SK-N-DZ (cell line): ENCODE results near the gene CLRN3.

Source experiments
- DNase-seq: peaks from one replicate; pipeline ENCODE4 v3.0.0-alpha.2; 2015; ENCODE audit warnings: low spot score

The CLRN3 gene

DNA sequence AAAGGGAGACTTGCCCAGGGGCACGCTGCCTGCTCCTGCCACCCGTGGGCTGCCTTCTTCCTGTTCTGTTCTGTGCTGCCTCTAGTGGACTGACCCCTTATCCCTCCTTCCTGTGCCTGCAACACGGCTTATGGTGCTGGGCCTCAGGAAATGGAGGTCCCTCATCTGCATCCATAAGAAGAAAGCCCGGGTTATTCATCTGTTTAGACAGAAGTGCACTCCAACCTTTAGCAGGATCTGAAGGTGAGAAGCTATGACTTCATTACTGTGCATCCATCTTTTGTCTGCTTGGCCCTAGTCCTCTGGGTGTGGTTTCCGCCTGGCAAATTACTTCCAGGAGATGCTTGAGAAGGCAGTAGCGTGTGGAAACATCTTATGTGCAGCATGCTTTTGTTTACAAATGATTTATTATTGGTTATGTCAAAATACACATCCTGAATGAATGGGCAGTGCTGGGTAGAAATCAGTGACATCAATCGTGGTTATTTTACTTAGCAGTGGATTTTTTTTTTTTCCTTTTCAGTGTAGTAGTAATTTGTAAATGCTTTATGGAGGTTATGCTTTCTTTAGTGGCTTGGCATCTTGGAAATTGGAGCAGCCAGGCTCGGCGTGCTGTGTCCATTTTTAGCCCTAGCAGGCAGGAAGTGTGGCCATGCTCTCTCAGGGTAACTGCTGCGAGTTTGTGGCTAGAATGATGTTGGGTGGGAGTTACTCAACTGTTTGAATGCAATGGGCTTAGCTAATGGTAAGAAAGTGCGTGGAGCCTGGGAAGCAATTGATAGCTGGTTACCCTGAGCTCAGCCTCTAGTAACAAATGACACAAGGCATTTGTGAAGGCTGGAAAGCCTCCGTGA lies 26.9 kb upstream of the CLRN3 start:
- no peak for DNase-seq

DNA sequence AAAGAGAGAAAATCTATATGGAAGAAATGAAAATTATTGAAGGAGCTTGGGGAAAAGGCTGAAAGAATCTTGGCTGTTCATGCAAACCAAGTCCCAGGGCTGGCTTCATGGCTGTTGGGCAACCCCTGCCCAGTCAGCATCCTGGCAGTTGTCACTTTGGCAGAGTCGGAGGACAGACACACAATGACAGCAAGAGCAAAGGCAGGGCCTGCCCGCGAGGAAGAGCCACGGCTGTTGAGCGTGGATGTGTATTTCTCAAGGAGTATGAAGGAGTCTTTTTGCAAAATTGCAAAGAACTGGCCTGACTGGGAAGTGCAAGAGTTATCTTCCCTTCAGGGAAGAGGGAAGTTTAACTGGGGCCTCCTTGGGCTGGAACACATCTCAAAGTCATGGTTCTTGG lies 25.8 kb upstream of the CLRN3 start:
- no peak for DNase-seq

DNA sequence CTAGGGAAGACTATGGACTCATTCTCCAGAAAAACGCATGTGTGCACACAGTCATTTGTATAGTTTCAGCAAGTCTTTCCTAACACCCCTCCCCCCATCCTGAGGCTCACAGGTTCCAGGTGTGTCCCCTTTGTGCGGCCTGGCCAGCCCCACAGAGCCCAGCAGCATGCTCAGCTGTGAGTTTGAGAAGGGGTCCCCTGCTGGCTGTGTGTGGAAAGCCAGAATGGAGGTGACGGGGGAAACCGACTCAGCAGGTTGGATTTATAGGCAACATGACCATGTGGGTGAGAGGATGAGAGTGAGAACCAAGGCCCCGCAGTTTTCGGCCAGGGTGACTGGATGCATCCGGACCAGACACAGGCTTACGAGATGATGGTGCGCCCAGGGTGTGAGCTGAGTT lies 24.1 kb upstream of the CLRN3 start:
- no peak for DNase-seq

DNA sequence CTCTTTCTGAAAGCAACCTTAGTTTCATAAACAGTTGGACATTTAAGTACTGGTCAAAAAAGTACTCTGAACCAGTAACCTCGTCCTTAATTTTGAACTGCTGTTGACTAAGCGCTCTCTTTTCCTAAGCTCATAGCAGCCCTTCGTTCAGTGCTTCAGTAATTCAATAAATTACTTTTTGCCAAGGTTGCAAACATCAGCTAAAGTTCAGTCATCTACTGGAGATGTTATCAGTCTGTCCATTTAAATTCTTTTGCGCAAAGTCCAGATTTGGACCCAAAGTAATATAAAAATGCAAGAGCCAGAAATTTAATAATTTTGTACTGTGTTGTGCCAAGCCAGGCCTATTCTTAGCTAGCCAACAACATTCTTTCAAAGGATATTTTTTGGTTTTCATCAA lies 22.6 kb upstream of the CLRN3 start:
- DNase-seq = no peak

DNA sequence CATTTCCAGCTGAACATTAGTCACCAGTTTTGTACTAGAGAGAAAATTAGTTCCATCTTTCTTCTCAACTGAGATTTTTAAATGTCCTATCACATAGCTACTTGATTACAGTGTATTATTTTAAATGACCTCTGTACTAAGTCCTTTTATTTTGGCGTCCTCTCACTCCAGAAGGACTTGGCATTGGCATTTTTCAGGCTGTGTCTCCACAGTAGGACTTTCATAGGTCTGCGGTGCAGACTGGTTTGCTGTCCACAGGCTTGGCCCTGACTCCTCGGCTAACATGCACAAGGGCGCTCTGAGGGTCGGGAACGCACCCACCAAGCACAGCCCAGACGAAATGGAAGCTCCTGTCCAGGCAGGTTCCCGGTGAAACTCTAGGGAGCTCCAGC lies 20.6 kb upstream of the CLRN3 start:
- DNase-seq = no peak

DNA sequence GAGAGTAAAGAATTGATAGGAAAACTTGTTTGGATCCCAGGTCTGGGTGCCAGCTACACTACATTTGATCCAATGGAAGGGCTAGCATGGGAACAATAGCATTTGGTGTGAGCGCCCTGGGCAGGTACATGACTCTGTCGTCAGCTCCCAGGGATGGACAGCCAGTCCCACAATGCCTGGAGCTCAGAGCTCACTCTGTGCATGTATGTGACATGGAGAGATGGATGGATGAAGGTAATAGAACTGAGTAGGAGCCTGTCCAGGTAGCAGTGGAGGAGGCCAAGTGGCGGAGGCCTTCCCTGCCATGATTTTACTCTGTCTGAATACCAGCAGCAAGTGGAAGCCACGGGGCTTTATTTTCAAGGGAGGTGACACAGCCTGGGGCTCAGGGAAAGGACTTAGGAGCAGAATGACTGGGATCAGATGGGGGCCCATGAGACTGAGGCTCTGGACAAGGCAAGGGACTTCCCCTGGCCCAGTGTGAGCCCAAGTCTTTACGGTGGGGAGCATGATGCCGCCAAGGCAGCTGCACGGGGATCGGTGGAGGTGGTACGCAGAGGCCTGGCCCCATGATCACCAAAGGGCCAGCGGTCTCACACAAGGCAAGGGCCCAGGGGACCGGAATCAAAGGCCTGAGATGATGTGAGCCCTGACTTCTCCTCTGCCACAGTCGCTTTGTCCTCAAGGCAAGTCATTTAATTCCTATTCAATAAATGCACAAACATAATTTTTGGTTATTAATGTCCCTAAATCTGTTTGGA lies 20.0 kb upstream of the CLRN3 start:
- no peak for DNase-seq

DNA sequence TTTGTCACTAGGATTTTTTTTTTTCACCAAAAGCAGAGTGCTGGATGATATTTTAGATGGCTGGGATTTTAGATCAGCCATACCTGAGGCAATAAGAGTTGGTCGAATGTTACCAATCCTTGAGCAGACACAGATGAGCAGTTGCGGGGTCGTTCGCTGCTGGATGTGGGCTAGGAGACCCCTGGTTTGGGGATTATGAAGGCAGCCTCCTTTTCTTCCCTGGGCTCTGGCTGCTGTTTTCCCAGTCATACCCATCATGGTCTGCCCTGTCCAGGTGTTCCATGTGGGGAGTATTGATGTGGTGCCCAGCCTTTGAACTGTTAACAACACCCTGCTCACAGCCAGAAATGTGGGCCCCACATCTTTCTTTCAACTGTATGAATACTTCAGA lies 19.1 kb upstream of the CLRN3 start:
- no peak for DNase-seq

DNA sequence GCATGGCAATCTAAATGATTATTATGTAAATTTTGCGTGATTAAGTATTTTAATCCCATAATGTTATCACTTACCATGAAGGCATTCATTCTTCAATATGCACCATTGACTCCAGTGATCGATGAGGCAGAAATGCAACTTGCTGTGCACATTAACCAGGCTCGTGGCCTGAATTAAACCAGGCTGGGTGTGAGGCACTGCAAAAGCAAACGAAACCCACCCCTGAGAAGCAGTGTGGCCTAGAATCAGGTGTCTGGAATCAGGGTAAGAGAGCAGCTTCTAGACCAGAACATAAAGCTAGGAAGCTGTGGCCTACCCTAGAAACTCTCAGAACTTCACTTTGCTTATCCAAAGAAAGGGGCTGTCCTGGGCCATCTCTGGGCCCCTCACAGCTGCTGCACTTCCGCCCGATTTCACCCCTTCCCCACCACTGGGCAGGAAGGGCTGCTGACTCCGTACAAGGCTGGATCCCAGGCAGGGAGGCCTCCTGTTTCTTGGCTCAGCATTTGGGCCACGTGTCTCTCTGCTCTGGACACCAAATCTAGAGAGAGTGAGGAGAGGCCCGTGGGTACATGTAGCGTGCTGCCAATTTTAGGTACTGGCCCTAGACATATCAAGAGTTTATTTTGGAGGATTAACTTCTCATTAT lies 18.6 kb upstream of the CLRN3 start:
- DNase-seq = no peak

DNA sequence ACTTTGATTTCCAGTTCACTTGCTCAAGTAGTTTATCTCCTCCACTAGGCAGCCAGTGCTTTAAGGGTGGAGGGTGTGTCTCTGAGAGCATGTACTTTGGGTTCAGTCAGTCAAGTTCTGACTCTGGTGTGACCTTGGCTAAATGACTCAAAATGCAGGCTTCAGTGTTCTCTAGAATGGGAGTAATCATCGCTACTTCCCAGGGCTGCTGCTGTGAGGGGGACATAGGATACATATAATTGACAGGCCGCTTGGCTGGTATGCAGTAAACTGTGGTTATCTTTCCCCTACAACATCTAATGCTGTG lies 17.7 kb upstream of the CLRN3 start:
- no peak for DNase-seq

DNA sequence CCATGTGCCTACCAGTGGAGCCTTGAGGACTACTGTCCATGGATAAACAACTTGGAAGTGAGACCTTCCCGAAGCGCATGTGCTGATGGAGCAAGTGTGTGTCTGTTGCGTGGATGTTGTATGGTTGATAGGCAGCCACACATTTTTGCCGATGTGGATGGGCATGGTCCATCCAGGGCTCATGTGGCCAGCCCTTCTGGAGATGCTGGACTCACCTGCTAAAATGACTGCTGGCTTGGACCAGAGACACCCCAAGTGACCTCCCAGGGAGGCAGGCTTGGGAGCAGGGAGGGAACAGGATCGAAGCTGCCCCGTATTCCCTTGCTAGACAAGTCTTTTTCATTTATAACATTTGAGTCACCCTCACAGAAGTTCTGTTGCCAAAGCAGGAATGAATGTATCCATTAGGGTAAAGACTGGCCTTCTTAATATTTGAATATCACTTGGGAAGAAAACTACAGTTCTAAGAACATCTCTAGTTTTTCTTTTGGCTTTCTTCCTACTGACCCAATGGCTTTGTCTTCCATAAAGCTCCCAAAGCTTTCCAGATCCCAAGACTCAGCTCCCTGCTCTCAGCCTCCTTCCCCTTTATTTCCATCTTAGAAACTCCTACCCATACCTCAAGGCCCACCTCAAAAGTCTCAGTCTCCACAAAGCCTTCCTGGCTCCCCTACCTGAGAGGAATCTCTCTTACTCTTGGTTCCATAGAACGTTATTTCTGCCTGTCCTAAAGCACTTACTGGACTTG lies 17.1 kb upstream of the CLRN3 start:
- DNase-seq = no peak

DNA sequence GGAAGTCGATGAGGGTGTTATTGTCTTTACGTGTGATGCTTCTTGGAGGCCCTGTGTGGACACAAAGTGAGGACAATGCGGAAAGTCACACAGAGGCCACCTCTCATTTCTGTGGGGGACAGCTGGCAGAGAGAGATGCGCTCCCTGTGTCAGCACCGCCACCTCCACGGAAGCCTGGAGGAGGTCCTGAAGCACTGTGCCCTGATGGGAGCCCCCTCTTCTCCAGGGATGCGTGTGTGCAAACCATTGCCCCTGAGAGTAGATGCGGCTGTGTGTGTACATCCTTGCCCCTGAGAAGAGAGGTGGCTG lies 16.2 kb upstream of the CLRN3 start:
- no peak for DNase-seq

DNA sequence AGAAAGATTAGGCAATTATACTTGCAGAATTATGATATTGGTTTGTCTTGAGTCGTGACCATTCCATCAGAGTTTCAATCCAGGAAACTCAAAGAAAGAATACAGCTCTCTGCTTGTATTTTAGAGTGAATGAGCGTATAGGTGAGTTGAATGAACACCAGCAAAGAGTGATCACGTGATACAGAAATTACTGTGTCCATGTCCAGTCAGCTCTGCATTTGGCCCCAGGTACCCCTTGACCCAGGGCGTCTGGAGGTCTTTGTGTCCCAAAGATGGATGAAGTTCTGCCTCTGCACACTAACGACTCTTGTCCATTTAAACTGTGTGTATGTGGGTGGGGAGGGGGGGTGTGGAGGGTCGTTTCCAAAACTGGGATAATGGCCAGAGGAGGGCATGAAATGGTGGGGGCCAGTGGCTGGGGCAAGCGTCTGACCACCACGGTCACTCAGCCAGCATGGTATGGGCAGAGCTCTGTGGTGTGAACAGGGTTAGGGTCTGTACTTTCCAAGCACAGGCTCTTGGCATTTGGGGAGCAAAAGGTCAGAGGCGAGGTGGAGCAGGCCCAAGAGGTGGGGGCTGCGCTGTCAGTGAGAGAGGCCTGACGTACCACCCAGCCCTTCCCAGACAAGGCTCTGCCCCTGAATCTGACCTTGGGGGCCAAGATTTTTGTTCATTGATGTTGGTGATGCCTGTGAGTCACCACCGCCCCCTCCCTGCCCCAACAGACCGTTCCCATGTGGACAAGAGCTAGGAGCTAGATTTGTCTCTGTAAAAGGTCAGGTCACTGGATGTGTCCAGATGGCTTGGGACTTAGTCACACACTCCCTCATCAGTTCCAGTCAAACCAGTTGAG lies 15.6 kb upstream of the CLRN3 start:
- DNase-seq = no peak

DNA sequence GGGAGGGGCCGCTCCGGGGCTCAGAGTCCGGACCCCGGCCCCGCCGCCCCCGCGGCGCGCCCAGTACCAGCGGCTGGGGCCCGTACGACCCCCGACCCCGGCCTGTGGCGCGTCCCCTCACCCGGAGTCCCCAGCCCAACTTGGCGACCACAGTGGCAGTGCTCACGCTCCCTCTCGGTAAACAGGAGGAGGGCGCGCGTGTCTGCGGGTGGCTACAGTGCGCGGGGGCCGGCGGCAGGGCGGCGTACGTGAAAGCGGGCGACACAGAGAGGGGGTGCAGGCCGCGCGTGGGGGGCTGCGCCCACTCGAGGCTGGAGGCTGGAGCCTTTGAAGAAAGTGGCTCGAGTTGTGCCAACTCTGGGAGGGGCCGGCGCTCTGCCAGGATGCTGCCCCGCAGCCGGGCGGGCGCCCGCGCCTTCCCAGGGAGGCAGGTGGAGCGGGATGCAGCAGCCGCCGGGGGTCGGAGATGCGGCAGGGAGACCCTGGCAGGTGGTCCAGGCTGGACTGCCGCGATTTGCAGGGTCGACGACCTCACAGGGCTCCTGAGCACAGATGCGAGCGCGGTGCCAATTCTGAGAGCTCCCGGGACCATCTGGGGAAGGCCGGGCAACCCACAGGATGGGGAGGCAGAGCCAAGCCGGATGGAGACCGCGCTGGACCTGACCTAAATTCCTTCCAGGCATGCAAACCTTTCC lies 14.8 kb upstream of the CLRN3 start:
- DNase-seq = no peak

DNA sequence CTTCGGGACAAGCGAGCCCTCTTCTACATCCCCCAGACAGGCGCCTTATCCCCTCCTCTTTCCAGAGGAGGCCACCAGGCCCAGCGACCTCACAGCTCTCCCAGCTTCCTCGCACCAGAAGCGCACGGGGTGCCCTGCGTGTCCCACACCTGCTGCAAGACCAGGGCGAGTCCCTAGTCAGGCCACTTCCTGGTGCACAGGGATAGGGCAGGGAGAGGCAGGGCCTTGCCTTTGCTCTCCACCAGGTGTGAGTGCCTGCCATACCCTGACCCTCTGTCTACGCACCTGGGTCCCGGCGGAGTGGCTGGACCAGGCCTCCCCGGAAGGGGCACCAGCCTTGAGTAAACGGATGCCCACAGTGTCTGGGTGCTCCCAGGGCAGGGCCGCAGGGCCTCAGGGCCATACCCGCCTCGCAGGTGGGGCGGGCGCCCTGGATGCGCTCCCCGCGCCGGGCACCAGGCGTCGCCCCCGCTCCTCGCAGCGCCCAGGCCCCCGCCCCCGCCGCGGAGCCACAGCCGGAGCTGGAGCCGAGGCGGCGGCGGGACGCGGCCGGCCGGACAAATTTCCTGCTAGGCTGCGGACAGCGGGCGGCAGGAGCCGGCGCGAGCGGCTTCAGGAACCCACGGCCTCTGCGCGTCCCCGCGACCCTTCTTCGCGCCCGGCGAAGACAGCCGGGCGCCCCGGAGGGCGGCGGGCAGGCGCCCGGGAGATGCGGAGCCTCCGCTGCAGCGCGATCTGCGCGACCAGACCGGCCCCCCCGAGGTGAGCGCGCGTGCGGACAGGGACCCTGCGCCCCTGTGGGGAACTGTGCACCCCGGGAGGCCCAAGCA lies 14.0 kb upstream of the CLRN3 start, which contains the start of gene PTPRE:
PTPRE (plus strand) TSS at position 556 of the 830 bp plus-strand sequence. CDS start 133,779 bp downstream, outside the sequence.
- no peak for DNase-seq

DNA sequence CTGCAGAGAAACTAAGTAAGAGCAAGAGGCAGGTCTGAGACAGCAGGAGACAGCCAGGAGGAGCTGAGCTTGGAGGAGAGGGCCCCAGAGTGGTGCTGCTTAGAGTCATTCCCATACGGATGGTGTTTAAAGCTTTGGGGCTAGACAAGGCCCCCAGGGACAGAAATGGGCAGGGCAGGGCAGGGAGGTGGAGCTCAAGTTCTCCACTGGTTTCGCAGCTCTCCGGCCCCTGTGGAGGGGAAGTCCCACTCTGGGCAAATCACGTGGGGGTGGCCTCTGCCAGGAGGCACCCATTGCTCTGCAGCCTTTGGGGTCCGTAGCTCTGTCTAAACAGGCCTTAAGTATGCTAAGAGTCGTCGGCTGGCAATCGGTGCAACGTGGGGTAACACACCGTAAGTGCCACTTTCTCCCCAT lies 13.1 kb upstream of the CLRN3 start:
- no peak for DNase-seq

DNA sequence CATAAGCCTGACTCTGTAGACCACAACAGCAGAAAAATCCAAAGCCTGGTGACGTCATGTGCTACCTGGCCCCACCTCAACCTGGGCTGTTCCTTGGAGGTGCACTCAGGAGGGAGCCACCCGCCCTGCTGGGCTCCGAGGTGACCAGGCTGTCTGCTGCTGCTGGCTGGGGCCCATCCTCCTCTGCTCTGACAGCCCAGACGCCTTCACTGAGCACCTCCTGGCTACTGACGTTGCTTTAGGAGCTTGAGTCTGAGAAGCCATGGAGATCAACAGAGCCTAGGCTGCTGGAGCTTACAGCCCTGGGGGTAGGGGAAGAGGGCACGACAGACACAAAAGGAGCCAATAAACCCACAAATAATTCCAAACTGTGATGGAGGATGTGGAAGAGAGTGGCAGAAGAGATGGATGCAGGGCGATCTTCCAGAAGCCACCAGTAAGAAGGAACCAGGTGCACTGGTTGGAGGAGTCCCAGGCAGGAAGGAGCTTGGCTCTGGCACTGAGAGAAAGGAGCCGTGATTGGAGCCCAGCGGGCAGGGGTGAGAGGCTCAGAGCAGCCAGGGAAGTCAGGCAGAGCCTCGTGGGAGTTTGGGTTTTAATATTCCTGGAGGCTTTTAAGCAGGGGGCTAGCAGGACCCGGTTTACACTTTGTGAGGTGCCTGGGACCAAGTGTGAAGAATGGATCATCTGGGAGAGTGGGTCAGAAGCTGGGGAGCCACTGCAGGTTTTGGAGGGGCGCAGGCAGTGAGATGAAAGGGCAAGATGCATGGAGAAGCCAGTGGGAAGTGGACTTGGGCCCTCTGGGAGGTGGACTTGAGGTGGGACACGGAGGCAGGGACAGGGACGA lies 12.5 kb upstream of the CLRN3 start:
- DNase-seq = no peak

DNA sequence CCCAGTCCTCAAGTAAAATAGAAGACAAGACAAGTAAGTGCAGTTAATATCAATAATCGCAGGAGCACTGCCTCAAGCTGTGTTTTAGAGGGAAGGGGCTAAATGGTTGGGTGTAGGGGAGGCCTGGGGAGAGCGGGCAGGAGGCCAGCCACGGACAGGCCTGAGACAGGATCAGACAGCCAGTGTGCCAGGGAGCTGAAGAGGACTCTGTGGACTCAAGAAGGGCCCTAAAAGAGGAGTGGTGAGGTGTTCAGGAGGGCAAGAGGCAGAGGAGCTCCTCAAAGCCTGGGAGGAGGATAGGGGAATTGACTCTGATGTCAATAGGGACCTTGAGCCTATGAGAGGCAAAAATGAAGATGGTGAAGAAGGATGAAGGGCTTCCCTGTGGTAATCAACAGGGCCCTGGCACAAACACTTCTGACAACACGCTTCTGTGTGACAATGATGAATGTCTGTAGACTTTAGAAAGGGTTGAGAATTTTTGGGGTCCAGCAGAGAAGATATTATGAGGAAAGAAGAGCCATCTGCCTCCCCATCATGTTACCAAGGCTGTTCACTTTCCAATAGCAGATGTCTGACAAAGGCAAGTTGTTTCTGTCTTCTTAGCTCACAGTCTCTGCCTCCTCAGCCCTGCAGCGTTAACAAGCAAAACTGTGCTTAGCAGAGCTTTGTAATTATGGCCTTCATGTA lies 11.7 kb upstream of the CLRN3 start:
- no peak for DNase-seq

DNA sequence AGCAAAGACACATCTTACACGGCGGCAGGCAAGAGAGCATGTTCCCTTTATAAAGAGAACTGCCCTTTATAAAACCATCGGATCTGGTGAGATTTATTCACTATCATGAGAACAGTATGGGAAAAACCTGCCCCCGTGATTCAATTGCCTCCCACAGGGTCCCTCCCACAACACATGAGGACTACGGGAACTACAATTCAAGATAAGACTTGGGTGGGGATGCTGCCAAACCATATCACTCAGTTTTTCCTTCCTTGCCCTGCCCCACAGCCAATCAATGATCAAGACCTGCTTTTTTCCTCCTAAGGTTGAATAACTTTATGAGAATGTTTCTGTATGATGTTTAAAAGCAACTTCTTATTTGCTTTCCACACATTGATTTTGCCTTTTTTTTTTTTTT lies 11.0 kb upstream of the CLRN3 start:
- DNase-seq = no peak
